HG02938 (cell line): Measurements from ENCODE around the gene NKX3-2.

Experiments
- ATAC-seq: cut with Tn5 transposase; IDR thresholded peaks from one replicate; pipeline ENCODE4 v1.9.1; 2021; ENCODE audit warnings: mild to moderate bottlenecking, moderate library complexity; ENCODE audit not compliant: unreplicated experiment

The NKX3-2 gene

GRCh38 chr4:13515268-13515667 is 29.0 kb downstream of the NKX3-2 start:
- no peak for ATAC-seq

- no peak for ATAC-seq
These were observed 29.6 kb downstream of the NKX3-2 start for GRCh38 chr4:13514722-13515121.

GRCh38 chr4:13511101-13511500 is 33.2 kb downstream of the NKX3-2 start:
- ATAC-seq, result no peak

- ATAC-seq, result no peak
These were observed 34.9 kb downstream of the NKX3-2 start for GRCh38 chr4:13509442-13509841.

GRCh38 chr4:13504374-13504773 is 39.9 kb downstream of the NKX3-2 start:
- ATAC-seq, result no peak

GRCh38 chr4:13498469-13498868 is 45.8 kb downstream of the NKX3-2 start:
- no peak for ATAC-seq

- ATAC-seq, result no peak
These were observed 47.7 kb downstream of the NKX3-2 start for GRCh38 chr4:13496605-13497004.

GRCh38 chr4:13495753-13496152 is 48.6 kb downstream of the NKX3-2 start:
- no peak for ATAC-seq

GRCh38 chr4:13493793-13494192 is 50.5 kb downstream of the NKX3-2 start:
- ATAC-seq, result no peak

GRCh38 chr4:13492747-13493146 is 51.6 kb downstream of the NKX3-2 start:
- no peak for ATAC-seq
